ENCODE data around the gene SLC39A3. TPM values are rescaled to one million over a fixed set of nuclear protein-coding genes. Genes with fewer than 3 reads are reported as not detected.
A peak's percentile ranks its signal among the peaks of the same experiment; 100 is the strongest.

Gene SLC39A3, protein sequence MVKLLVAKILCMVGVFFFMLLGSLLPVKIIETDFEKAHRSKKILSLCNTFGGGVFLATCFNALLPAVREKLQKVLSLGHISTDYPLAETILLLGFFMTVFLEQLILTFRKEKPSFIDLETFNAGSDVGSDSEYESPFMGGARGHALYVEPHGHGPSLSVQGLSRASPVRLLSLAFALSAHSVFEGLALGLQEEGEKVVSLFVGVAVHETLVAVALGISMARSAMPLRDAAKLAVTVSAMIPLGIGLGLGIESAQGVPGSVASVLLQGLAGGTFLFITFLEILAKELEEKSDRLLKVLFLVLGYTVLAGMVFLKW
- total RNA-seq (2021; ENCODE audit: unreplicated experiment), result 39.1 TPM
- 34.0 and 43.9 TPM in 2 replicates for polyA plus RNA-seq (2012)
- Bru-seq, nascent RNA, result percentile 58 among the genes with signal in this experiment
- BruChase-seq, experiment 1, labeled RNA remaining after a 6-hour chase, result percentile 71 among the genes with signal in this experiment
- BruChase-seq, experiment 2, labeled RNA remaining after a 2-hour chase, result percentile 79 among the genes with signal in this experiment
- long read RNA-seq, transcript SLC39A3-202 (2 exons, 2,940 nt), result minor isoform, 6 of 93 reads
- long read RNA-seq, transcript SLC39A3-201 (3 exons, 1,502 nt), result major isoform, 60 of 93 reads
- long read RNA-seq, partial matches to known transcripts, result 15 of 93 reads
- long read RNA-seq, other reads (novel, unspliced or antisense), result 11 of 93 reads

DNA sequence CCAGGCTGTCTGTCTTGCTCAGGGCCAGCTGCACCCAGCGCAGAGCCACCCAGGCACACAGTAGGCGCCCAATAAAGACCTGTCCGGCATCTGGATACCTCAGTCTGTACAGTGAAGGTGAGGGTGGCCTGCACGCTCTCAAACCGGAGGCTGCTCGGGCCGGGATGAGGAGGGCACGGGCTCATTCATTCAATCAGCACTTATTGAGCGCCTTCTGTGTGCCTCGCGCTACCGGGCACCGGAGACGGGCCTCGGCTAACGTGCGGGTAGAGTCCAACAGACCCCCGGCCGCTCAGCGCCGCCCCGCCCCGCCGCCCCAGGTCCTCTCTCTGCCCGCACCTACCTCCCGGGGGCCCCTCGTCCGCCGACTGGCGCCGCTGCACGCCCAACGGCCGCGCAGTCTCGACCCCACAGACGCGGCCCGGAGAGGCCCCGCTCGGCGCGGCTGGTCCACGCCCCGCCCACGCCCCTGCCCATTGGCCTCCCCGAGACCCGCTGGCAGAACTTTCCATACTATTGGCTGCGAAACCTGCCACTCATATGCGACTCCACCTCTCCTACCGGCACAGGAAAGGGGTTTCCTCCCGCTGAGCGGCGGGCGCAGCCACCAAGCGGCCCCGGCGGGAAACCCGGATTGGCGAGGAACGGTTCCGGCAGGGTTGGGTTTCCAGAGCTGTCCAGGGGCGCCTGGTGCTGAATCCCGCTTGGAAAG, at the start of gene SLC39A3:
Gene SLC39A3, minus strand, starts transcription at position 416 of the 712 bp plus-strand sequence. CDS start 2,760 bp downstream, outside the sequence.
- peak; percentile 97 for DNase-seq (ENCODE audit: low read depth, low spot score)
- Histone ChIP-seq H4K20me1 (ENCODE audit: insufficient read depth) (no peaks in the 10 kb centered on the region), H3K9me3 (ENCODE audit: control insufficient read depth in 1 of 2, insufficient read depth in 1 of 2, low read depth in 1 of 2, low read length in 2 of 2) (peaks cover 0 to 6% of the 10 kb centered on the region in 2 experiments; a peak in 1 of 4 replicates), H3K9ac (ENCODE audit: low read length) (peak within 1 kb of the TSS; percentile 66), H3K27ac (ENCODE audit: low read depth, low read length) (peak within 1 kb of the TSS; percentile 44), H3K36me3 (ENCODE audit: control insufficient read depth in 1 of 2, insufficient read depth in 2 of 2, low read length in 2 of 2) (peaks cover 3 to 17% of the 10 kb centered on the region in 2 experiments), H3K4me3 (replicated peaks in 1 of 2; ENCODE audit: low read depth in 1 of 2, low read length in 2 of 2) (peak within 1 kb of the TSS; percentile 95 to 96), H3K4me2 (ENCODE audit: low read length) (peak within 1 kb of the TSS; percentile 79), H3K79me2 (ENCODE audit: insufficient read depth, low read length) (peaks cover 21% of the 10 kb centered on the region), H3K27me3 (ENCODE audit: insufficient read depth, low read length) (peaks cover 8% of the 10 kb centered on the region), H3K4me1 (ENCODE audit: control insufficient read depth in 1 of 2, insufficient read depth in 2 of 2, low read length in 2 of 2) (peaks cover 0 to 3% of the 10 kb centered on the region in 2 experiments; a peak in 1 of 4 replicates), H3K9me2 (ENCODE audit: insufficient read depth) (no peaks in the 10 kb centered on the region), H2AFZ (ENCODE audit: low read depth, low read length, poor library complexity, severe bottlenecking) (no peak within 1 kb of the TSS)
- peak; percentile 99 for ATAC-seq
- intact Hi-C loops (cut with micrococcal nuclease), result no loop called here
- ChIA-PET RAD21 (ENCODE audit: low non-redundant PET in 1 of 2, low total read pairs in 2 of 2, uncharacterized antibody in 2 of 2, unreplicated experiment in 2 of 2) (no interaction called here), POLR2A (interaction anchor here (0.9 kb wide), 1 partner anchor 17 kb away, joined by 3 read pairs; no protein-coding TSS in a partner anchor), CTCF (interaction anchor here (1.1 kb wide), 1 partner anchor 91 kb away, joined by 6 read pairs; no protein-coding TSS in a partner anchor)
- no TSS peak for BruUV-seq (replicated peaks)
- no peak for TF ChIP-seq EZH2 (IDR thresholded peaks at IDR 0.05)
- TF ChIP-seq FOSL1 (IDR thresholded peaks at IDR 0.05; ENCODE audit: low read depth), result no peak; the same call in 1 of the 2 replicates
- TF ChIP-seq, protein P1, sequence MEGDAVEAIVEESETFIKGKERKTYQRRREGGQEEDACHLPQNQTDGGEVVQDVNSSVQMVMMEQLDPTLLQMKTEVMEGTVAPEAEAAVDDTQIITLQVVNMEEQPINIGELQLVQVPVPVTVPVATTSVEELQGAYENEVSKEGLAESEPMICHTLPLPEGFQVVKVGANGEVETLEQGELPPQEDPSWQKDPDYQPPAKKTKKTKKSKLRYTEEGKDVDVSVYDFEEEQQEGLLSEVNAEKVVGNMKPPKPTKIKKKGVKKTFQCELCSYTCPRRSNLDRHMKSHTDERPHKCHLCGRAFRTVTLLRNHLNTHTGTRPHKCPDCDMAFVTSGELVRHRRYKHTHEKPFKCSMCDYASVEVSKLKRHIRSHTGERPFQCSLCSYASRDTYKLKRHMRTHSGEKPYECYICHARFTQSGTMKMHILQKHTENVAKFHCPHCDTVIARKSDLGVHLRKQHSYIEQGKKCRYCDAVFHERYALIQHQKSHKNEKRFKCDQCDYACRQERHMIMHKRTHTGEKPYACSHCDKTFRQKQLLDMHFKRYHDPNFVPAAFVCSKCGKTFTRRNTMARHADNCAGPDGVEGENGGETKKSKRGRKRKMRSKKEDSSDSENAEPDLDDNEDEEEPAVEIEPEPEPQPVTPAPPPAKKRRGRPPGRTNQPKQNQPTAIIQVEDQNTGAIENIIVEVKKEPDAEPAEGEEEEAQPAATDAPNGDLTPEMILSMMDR (IDR thresholded peaks at IDR 0.05 in 2 of 3, conservative IDR thresholded peaks at IDR 0.05 in 1 of 3; ENCODE audit: borderline replicate concordance in 1 of 3, insufficient read depth in 1 of 3, low read depth in 2 of 3, low read length in 2 of 3), result no peak
- TF ChIP-seq, protein P2, sequence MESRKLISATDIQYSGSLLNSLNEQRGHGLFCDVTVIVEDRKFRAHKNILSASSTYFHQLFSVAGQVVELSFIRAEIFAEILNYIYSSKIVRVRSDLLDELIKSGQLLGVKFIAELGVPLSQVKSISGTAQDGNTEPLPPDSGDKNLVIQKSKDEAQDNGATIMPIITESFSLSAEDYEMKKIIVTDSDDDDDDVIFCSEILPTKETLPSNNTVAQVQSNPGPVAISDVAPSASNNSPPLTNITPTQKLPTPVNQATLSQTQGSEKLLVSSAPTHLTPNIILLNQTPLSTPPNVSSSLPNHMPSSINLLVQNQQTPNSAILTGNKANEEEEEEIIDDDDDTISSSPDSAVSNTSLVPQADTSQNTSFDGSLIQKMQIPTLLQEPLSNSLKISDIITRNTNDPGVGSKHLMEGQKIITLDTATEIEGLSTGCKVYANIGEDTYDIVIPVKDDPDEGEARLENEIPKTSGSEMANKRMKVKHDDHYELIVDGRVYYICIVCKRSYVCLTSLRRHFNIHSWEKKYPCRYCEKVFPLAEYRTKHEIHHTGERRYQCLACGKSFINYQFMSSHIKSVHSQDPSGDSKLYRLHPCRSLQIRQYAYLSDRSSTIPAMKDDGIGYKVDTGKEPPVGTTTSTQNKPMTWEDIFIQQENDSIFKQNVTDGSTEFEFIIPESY (IDR thresholded peaks at IDR 0.05; ENCODE audit: extremely low read depth, insufficient replicate concordance, low read length), result peak; percentile 42
- peak; percentile 99 for TF ChIP-seq CBX3 (IDR thresholded peaks at IDR 0.05; ENCODE audit: low read depth)
- TF ChIP-seq, protein P3, sequence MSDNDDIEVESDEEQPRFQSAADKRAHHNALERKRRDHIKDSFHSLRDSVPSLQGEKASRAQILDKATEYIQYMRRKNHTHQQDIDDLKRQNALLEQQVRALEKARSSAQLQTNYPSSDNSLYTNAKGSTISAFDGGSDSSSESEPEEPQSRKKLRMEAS (IDR thresholded peaks at IDR 0.05), result peak; percentile 78; the same call in 1 of the 2 replicates
- TF ChIP-seq ZFX (IDR thresholded peaks at IDR 0.05), result peak; percentile 61; the same call in 1 of the 2 replicates
- TF ChIP-seq EGR1 (IDR thresholded peaks at IDR 0.05; ENCODE audit: low read depth), result peak; percentile 72
- no peak; the same call in 1 of the 2 replicates for TF ChIP-seq ELF1 (IDR thresholded peaks at IDR 0.05; ENCODE audit: borderline replicate concordance, low read depth)
- TF ChIP-seq EZH2phosphoT487 (IDR thresholded peaks at IDR 0.05; ENCODE audit: borderline replicate concordance), result no peak
- no peak for TF ChIP-seq CEBPB (IDR thresholded peaks at IDR 0.05; ENCODE audit: low read depth)
- TF ChIP-seq TCF7L2 (IDR thresholded peaks at IDR 0.05; ENCODE audit: borderline replicate concordance, extremely low read depth, insufficient read depth, insufficient read length), result peak; percentile 39
- no peak for TF ChIP-seq POLR2A (IDR thresholded peaks at IDR 0.05; ENCODE audit: borderline replicate concordance, extremely low read depth, insufficient read depth, insufficient read length)
- no peak for TF ChIP-seq ZNF274 (IDR thresholded peaks at IDR 0.05; ENCODE audit: low read depth, low read length)
- TF ChIP-seq SP1 (IDR thresholded peaks at IDR 0.05; ENCODE audit: low read depth), result peak; percentile 97
- peak; percentile 82 for TF ChIP-seq YY1 (IDR thresholded peaks at IDR 0.05; ENCODE audit: extremely low read depth, insufficient replicate concordance, low read depth, low read length)
- TF ChIP-seq, protein P4, sequence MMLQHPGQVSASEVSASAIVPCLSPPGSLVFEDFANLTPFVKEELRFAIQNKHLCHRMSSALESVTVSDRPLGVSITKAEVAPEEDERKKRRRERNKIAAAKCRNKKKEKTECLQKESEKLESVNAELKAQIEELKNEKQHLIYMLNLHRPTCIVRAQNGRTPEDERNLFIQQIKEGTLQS (IDR thresholded peaks at IDR 0.05), result no peak

All from HCT116 (cell line).